ENCODE data around the gene GALNT7. TPM values are rescaled to one million over a fixed set of nuclear protein-coding genes. Genes with fewer than 3 reads are reported as not detected.

The GALNT7 gene
- total RNA-seq, 1 donor from 2014 or later, result 24.7 TPM

DNA sequence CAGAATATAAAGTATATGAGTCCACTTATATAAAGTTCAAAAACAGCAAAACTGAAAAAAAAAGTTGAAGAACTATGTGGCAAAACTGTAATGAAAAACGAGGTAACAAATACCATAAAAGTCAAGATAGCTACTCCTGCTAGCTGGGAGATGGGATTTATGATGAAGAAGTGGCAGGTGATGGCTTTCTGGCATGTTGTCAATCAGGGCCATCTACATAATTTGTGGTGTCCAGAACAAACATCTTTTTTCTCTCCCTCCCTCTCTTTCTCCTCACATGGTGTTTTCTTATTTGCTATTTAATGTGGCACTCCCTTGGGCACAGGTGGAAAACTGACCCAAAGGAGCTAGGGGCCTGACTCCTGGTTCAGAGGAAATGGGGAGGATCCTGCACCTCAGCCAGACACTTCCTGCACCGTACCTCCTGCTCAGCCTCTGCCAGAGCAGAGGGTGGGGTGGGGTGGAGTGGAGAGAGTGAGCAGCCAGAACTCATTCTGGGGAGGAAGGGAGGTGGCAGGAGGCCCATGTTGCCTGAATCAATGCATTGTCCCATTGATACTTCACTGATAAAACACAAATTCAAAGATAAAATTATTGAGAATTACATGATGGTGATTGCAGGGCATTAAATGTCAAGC, 196.9 kb downstream of the GALNT7 start:
- Histone ChIP-seq H3K4me3 (ENCODE audit: low read depth, low read length) (no peak overlapping the region), H3K27me3 (ENCODE audit: control insufficient read depth, insufficient read depth, low read length) (no peaks in the 10 kb centered on the region), H3K36me3 (ENCODE audit: control insufficient read depth, insufficient read depth, low read length) (no peaks in the 10 kb centered on the region)
- TF ChIP-seq, protein P1, sequence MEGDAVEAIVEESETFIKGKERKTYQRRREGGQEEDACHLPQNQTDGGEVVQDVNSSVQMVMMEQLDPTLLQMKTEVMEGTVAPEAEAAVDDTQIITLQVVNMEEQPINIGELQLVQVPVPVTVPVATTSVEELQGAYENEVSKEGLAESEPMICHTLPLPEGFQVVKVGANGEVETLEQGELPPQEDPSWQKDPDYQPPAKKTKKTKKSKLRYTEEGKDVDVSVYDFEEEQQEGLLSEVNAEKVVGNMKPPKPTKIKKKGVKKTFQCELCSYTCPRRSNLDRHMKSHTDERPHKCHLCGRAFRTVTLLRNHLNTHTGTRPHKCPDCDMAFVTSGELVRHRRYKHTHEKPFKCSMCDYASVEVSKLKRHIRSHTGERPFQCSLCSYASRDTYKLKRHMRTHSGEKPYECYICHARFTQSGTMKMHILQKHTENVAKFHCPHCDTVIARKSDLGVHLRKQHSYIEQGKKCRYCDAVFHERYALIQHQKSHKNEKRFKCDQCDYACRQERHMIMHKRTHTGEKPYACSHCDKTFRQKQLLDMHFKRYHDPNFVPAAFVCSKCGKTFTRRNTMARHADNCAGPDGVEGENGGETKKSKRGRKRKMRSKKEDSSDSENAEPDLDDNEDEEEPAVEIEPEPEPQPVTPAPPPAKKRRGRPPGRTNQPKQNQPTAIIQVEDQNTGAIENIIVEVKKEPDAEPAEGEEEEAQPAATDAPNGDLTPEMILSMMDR (IDR thresholded peaks at IDR 0.05; ENCODE audit: insufficient read depth, low read length, severe bottlenecking), result no peak
- DNase-seq (ENCODE audit: low read depth) (no peak), FAIRE-seq (no peak)

DNA sequence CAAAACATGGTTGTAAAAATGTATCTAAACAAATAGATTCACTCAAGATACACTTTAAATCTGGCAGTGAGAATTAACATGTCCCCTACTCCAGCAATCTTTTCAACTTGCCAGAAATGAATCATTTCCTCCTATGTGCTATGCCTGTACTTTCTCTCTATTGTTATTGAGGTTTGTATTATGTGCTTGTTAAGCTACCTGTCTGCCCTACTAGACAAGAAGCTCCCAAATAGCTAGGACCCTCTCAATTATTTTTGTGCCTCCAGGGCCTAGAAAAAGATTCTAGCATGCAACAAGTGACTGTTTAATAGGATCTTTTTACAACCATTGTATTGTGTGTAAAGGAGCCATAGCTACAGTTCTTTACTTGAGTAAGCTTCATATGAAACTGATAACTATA, 198.7 kb downstream of the GALNT7 start:
- Histone ChIP-seq H3K4me3 (ENCODE audit: low read depth, low read length) (no peak overlapping the region), H3K27me3 (ENCODE audit: control insufficient read depth, insufficient read depth, low read length) (no peaks in the 10 kb centered on the region), H3K36me3 (ENCODE audit: control insufficient read depth, insufficient read depth, low read length) (no peaks in the 10 kb centered on the region)
- FAIRE-seq (no peak), DNase-seq (ENCODE audit: low read depth) (peak; percentile 69)
- TF ChIP-seq, protein P1 (IDR thresholded peaks at IDR 0.05; ENCODE audit: insufficient read depth, low read length, severe bottlenecking), result no peak

DNA sequence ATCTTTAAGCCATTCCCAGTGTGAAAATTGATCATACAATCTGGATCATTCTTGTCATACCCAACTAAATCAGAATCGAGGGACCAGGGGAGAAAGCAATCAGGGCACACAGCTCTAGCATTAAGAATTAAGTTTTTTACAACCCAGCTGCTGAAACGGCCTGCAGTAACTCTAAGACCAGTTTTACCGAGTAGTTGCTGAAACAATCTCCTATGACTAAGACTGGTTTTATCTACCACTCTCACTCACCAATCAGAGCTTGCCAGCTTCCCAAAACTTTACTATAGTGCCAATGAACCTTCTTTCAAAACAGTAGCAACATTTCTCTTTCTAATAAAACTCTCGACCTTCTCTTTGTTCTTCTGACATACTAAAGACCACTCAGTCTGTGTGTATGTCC, 199.3 kb downstream of the GALNT7 start:
- TF ChIP-seq, protein P1 (IDR thresholded peaks at IDR 0.05; ENCODE audit: insufficient read depth, low read length, severe bottlenecking), result no peak
- Histone ChIP-seq H3K27me3 (ENCODE audit: control insufficient read depth, insufficient read depth, low read length) (no peaks in the 10 kb centered on the region), H3K4me3 (ENCODE audit: low read depth, low read length) (no peak overlapping the region), H3K36me3 (ENCODE audit: control insufficient read depth, insufficient read depth, low read length) (no peaks in the 10 kb centered on the region)
- peak; percentile 43 for FAIRE-seq
- DNase-seq (ENCODE audit: low read depth), result peak; percentile 42

DNA sequence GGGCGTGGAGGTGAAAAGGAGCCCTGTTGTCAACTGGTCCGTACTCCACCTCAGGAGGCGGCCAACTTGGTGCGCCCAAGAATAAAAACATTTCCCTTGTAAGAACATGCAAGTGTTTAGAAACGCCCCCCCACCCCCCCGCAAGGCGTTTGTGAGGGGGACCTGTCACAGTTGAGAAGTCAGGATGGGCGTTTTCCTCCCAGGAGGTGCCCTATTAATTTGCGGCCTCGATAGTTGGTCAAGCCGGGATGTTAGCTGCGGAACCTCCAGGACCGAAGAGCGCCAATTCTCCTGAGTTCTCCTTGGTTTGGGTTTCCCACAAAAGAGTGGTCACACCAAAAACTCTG, 201.5 kb downstream of the GALNT7 start:
- Histone ChIP-seq H3K27me3 (ENCODE audit: control insufficient read depth, insufficient read depth, low read length) (no peaks in the 10 kb centered on the region), H3K36me3 (ENCODE audit: control insufficient read depth, insufficient read depth, low read length) (no peaks in the 10 kb centered on the region), H3K4me3 (ENCODE audit: low read depth, low read length) (peak overlapping the region; percentile 95)
- DNase-seq (ENCODE audit: low read depth) (no peak), FAIRE-seq (no peak)
- TF ChIP-seq, protein P1 (IDR thresholded peaks at IDR 0.05; ENCODE audit: insufficient read depth, low read length, severe bottlenecking), result no peak

DNA sequence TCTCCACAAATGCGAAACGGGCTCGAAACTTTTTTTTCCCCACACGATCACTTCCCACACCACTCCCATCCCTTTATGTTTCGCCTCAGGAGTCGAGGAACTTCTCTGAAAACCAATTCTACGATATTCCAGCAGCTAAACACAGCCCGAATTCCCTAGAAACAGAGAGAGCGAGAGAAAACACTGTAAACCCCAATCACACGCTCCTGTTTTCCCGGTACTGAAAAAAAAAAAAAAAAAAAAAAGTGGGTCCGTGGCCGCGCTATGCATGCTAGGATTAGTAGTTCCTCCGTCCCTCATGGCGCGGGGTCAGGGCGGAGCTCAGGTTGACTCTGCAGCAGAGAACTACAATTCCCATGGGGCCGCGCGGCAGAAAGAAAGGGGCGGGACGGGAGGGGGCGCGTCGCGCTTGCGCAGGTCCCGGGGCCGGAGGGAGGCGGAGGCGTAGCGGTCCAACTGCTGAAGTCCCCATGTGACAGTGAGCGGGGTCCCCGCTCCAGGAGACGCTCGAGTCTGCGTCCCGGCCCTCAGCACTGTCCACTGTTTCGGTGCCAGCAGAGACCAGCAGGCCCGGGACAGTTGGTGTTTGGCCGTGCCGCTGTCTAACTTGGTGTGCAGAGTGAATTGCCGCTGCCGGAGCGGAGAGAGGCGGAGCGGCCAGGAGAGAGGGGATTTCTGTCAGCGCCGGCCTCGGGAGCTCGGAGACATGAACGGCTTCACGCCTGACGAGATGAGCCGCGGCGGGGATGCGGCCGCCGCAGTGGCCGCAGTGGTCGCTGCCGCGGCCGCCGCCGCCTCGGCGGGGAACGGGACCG, 202.1 kb downstream of the GALNT7 start, which contains the start of gene SAP30:
TSS of gene SAP30 (plus strand) at position 478 of the 815 bp plus-strand sequence. CDS start at position 707, 229 bp downstream.
- Histone ChIP-seq H3K36me3 (ENCODE audit: control insufficient read depth, insufficient read depth, low read length) (peaks cover 1% of the 10 kb centered on the region), H3K27me3 (ENCODE audit: control insufficient read depth, insufficient read depth, low read length) (no peaks in the 10 kb centered on the region), H3K4me3 (ENCODE audit: low read depth, low read length) (peak within 1 kb of the TSS; percentile 95)
- FAIRE-seq (no peak), DNase-seq (ENCODE audit: low read depth) (peak; percentile 88)
- TF ChIP-seq, protein P1 (IDR thresholded peaks at IDR 0.05; ENCODE audit: insufficient read depth, low read length, severe bottlenecking), result no peak

Data from bronchial epithelial cell (primary cell).